LoVo (cell line): ENCODE results near the gene NAA38.

Experiments
- DNase-seq: peaks from one replicate; pipeline ENCODE4 v3.0.0-alpha.2; 2016; ENCODE audit warnings: low spot score

NAA38 gene

DNA sequence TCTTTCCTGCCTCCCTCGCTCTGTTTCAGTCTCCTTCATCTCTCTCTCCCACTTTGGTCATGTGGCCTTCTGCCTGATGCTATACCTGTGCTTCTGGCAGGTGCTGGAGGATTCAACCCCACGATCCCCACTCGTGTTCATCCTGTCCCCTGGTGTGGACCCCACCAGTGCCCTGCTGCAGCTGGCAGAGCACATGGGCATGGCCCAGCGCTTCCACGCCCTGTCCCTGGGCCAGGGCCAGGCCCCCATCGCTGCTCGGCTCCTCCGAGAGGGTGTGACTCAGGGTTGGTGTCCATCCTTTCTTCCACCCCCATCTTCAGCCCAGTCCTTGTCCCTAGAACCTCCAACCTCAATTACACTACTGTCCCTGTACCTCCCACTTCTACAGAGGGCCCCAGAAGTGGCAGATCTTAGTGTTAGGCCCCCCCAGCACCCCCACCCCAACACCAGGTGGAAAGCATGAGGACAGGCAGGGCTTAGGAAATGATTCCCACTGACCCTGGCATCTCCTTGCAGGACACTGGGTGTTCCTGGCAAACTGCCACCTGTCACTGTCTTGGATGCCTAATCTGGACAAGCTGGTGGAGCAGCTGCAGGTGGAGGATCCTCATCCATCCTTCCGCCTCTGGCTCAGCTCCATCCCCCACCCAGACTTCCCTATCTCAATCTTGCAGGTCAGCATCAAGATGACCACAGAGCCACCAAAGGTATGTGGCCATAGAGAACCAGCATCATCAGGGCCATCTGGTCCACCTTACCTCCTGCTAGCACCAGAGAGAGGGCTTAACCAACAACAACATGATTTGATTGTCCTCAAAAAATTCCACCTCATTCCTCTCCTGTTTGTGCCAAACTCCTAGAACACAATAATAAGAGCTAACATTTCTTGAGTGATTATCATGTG, 33.1 kb downstream of the NAA38 start:
- no peak for DNase-seq

GRCh38 chr17:7823581-7824001, 33.8 kb downstream of the NAA38 start:
- no peak for DNase-seq

DNA sequence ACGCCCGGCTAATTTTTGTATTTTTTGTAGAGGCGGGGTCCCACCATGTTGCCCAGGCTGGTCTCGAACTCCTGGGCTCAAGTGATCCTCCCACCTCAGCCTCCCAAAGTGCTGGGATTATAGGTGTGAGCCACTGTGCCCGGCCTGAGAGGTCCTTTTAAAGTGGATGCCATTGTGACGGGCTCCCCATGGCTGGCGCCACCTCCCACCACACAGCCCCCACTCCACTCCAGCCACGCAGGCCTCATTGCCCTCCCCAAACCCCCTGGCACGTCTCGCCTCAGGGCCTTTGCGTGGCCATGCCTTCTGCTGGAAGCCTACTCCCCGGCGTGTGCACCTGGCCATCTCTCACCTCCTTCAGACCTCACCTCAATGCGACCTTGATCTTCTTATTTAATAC, 35.2 kb downstream of the NAA38 start:
- DNase-seq: no peak

GRCh38 chr17:7820231-7820630, 37.1 kb downstream of the NAA38 start:
- DNase-seq: no peak

DNA sequence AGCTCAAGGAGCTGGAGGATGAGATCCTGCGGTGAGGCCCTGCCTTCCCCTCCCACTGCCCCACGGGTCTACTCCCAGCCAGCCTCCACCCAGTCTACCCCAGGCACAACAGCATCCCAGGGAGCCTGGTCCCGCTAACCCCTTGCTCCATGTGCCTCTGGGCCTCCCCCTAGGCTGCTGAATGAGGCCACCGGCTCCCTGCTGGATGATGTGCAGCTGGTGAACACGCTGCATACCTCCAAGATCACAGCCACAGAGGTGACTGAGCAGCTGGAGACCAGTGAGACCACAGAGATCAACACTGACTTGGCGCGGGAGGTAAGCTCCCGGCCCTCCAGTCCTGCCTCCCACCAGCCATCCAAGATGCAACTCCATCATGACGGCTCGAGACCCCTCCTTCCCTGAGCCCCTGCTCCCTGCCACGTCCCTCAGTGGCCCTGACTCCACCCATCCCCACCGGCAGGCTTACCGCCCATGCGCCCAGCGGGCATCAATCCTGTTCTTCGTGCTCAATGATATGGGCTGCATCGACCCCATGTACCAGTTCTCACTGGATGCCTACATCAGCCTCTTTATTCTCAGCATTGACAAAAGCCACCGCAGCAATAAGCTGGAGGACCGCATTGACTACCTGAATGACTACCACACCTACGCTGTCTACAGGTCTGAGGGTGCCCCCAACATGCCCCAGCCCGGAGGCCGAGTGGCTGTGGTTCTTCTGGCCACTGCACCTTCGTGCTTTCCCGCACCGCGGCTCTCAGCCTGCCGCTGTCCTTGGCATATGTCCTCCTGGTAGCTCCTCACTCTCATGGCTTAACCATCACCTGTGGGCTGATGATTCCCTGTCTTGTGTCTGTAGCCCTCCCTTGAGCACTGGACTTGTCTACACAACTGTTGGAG, 38.4 kb downstream of the NAA38 start:
- no peak for DNase-seq

GRCh38 chr17:7818026-7818425, 39.3 kb downstream of the NAA38 start:
- DNase-seq: no peak

DNA sequence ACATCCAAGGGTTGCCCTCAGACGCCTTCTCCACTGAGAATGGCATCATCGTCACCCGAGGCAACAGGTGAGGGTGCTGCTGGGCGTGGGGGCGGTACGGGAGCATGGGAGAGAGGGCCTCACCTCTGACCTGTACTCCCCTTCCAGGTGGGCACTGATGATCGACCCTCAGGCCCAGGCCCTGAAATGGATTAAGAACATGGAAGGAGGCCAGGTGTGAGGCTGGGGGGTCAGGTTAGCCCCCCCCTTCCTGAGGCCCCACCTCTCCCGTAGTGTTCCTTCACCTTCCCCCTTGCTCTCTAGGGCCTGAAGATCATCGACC, 39.8 kb downstream of the NAA38 start:
- DNase-seq: no peak

GRCh38 chr17:7816926-7817642, 40.3 kb downstream of the NAA38 start:
- no peak for DNase-seq

GRCh38 chr17:7814969-7815368, 42.4 kb downstream of the NAA38 start:
- no peak for DNase-seq

GRCh38 chr17:7811251-7811650, 46.1 kb downstream of the NAA38 start:
- no peak for DNase-seq

DNA sequence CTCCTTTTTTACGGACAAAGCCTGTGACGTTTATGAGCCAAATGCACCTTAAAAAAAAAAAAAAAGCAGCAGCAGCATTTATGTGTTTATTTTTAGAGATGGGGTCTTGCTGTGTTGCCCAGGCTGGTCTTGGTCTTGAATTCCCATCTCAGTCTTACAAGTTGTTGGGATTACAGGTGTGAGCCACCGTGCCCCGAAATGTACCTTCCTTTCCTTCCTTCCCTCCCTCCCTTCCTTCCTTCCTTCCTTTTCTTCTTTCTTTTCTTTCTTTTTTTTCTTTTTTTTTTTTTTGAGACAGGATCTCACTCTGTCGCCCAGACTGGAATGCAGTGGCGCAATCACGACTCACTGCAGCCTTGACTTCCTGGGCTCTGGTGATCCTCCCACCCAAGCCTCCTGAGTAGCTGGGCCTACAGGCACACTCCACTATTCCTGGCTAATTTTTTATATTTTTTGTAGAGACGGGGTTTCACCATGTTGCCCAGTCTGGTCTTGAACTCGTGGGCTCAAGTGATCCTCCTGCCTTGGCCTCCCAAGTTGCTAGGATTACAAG, 47.5 kb downstream of the NAA38 start:
- peak; percentile 20 for DNase-seq

GRCh38 chr17:7809086-7809790, 48.1 kb downstream of the NAA38 start:
- DNase-seq: peak; percentile 76

GRCh38 chr17:7807206-7807605, 50.2 kb downstream of the NAA38 start:
- DNase-seq: no peak
